CD14-positive monocyte (primary cell): ENCODE data around the gene PEAK1. TPM values are rescaled to one million over a fixed set of nuclear protein-coding genes. Genes with fewer than 3 reads are reported as not detected.

ENCODE experiments used
- DNase-seq, 3 donors: peaks; one replicate each; pipeline ENCODE4 v3.0.0-alpha.2; 2011 to 2022
- H2AFZ ChIP-seq: 2 replicates; pipeline ENCODE4 v1.6.0; 2012; ENCODE audit warnings: mild to moderate bottlenecking, low read depth, low read length, inconsistent platforms; ENCODE audit not compliant: insufficient read depth, poor library complexity, severe bottlenecking
- H3K27ac ChIP-seq, 2 donors: 1 replicate in 1 of 2; 2 replicates in 1 of 2; pipeline ENCODE4 v1.5.1; 2012 to 2013; ENCODE audit warnings: low read length in 2 of 2, control low read depth in 1 of 2, inconsistent platforms in 1 of 2, low read depth in 1 of 2, mild to moderate bottlenecking in 1 of 2
- H3K27me3 ChIP-seq, 2 donors: one replicate each; pipeline versions ENCODE4 v1.6.0 to v1.6.1; 2011 to 2013; ENCODE audit warnings: low read length in 2 of 2; ENCODE audit not compliant: control insufficient read depth in 2 of 2, insufficient read depth in 2 of 2
- H3K36me3 ChIP-seq, 2 donors: replicated peaks in 1 of 2; 1 replicate in 1 of 2; 2 replicates in 1 of 2; pipeline versions ENCODE4 v1.5.1 to v1.6.1; 2012 to 2013; ENCODE audit warnings: low read length in 2 of 2, control low read depth in 1 of 2, inconsistent platforms in 1 of 2, mild to moderate bottlenecking in 1 of 2; ENCODE audit not compliant: insufficient read depth in 2 of 2, control insufficient read depth in 1 of 2
- H3K4me1 ChIP-seq, 2 donors: 1 replicate in 1 of 2; 2 replicates in 1 of 2; pipeline versions ENCODE4 v1.5.1 to v1.6.1; 2012 to 2013; ENCODE audit warnings: low read length in 2 of 2, control low read depth in 1 of 2, inconsistent platforms in 1 of 2, mild to moderate bottlenecking in 1 of 2, moderate library complexity in 1 of 2; ENCODE audit not compliant: insufficient read depth in 2 of 2, control insufficient read depth in 1 of 2
- H3K4me2 ChIP-seq: replicated peaks from 2 replicates; pipeline ENCODE3; 2012; ENCODE audit warnings: low read length, moderate library complexity, mild to moderate bottlenecking; ENCODE audit not compliant: poor library complexity, severe bottlenecking; ENCODE audit errors: extremely low read depth
- H3K4me3 ChIP-seq, 3 experiments: fragments of 200-600 bp in 1 of 3; sonication (generic) in 1 of 3; replicated peaks in 1 of 3; 1 replicate in 2 of 3; 2 replicates in 1 of 3; pipeline ENCODE4 v1.5.1; 2011 to 2013; ENCODE audit warnings: low read length in 3 of 3, mild to moderate bottlenecking in 3 of 3, control low read depth in 2 of 3, low read depth in 2 of 3, inconsistent platforms in 1 of 3, moderate library complexity in 1 of 3
- H3K79me2 ChIP-seq: 2 replicates; pipeline ENCODE4 v1.6.0; 2012; ENCODE audit warnings: mild to moderate bottlenecking, control low read depth, inconsistent platforms, low read length, moderate library complexity; ENCODE audit not compliant: insufficient read depth
- H3K9ac ChIP-seq: 2 replicates; pipeline ENCODE4 v1.6.0; 2017; ENCODE audit warnings: low read length, mild to moderate bottlenecking; ENCODE audit not compliant: insufficient read depth, poor library complexity, severe bottlenecking
- H3K9me3 ChIP-seq, 2 donors: replicated peaks in 1 of 2; 1 replicate in 1 of 2; 2 replicates in 1 of 2; pipeline versions ENCODE4 v1.5.1 to v1.6.1; 2012 to 2013; ENCODE audit warnings: low read length in 2 of 2, control low read depth in 1 of 2; ENCODE audit not compliant: control insufficient read depth in 1 of 2, insufficient read depth in 1 of 2
- H4K20me1 ChIP-seq: 2 replicates; pipeline ENCODE4 v1.6.0; 2012; ENCODE audit warnings: mild to moderate bottlenecking, low read length, control low read depth, moderate library complexity; ENCODE audit not compliant: insufficient read depth
- H3K27ac Mint-ChIP-seq, 7 donors: one replicate each; pipeline ENCODE4 v1.8.0; 2020; ENCODE audit warnings: mild to moderate bottlenecking in 7 of 7, mixed read lengths in 7 of 7, moderate library complexity in 6 of 7, inconsistent platforms in 2 of 7
- H3K27me3 Mint-ChIP-seq, 3 donors: one replicate each; pipeline ENCODE4 v1.8.0; 2021 to 2022; ENCODE audit warnings: low read depth in 3 of 3, mild to moderate bottlenecking in 3 of 3, mixed read lengths in 3 of 3, moderate library complexity in 3 of 3, inconsistent platforms in 1 of 3
- H3K36me3 Mint-ChIP-seq, 2 donors: one replicate each; pipeline ENCODE4 v1.8.0; 2020; ENCODE audit warnings: mixed read lengths in 2 of 2, inconsistent platforms in 1 of 2, mild to moderate bottlenecking in 1 of 2
- H3K4me1 Mint-ChIP-seq: one replicate; pipeline ENCODE4 v1.8.0; 2020; ENCODE audit warnings: mild to moderate bottlenecking, mixed read lengths
- H3K4me3 Mint-ChIP-seq, 2 donors: one replicate each; pipeline ENCODE4 v1.8.0; 2020; ENCODE audit warnings: mild to moderate bottlenecking in 2 of 2, mixed read lengths in 2 of 2, moderate library complexity in 1 of 2
- H3K9me3 Mint-ChIP-seq, 7 donors: one replicate each; pipeline ENCODE4 v1.8.0; 2020 to 2022; ENCODE audit warnings: mixed read lengths in 7 of 7, mild to moderate bottlenecking in 6 of 7, moderate library complexity in 6 of 7, inconsistent platforms in 2 of 7
- CTCF ChIP-seq: fragments of 200-600 bp; IDR thresholded peaks from one replicate; pipeline ENCODE4 v1.8.0; 2022; ENCODE audit warnings: antibody characterized with exemption, mild to moderate bottlenecking
- WGBS: methylation state at CpG from one replicate; pipeline ENCODE4 v1.1.5; 2013; ENCODE audit warnings: missing lambda C conversion rate; ENCODE audit not compliant: insufficient coverage; 5-methylcytosine and 5-hydroxymethylcytosine counted together
- intact Hi-C, 2 donors: fragments of 100-400 bp; cut with micrococcal nuclease; formaldehyde crosslinking; loops; one replicate each; pipeline versions ENCODE4 v1.15.0 to v1.15.1; 2023
- polyA plus RNA-seq, 3 donors: library from polyadenylated mRNA; depleted of rRNA in 1 of 3; unstranded in 2 of 3; stranded (reverse) in 1 of 3; fragments of 300-500 nt in 2 of 3; fragments of >200 nt in 1 of 3; fragmentation: Illumina TruSeq in 2 of 3; gene quantifications; 1 replicate in 2 of 3; 2 replicates in 1 of 3; pipeline ENCODE4 v1.2.3, GENCODE V29; 2012 to 2021

PEAK1 gene
- polyA plus RNA-seq, 3 donors = 0.85 to 8.7 (median 1.1) TPM

GRCh38 chr15:77440378-77440999, 20.6 kb upstream of the PEAK1 start:
- no peak overlapping the region for H2AFZ ChIP-seq
- H3K4me3 ChIP-seq = no peak overlapping the region
- H3K36me3 ChIP-seq = no peaks in the 10 kb centered on the region
- no peak overlapping the region for H3K9ac ChIP-seq
- Mint-ChIP-seq H3K4me3 (no peak overlapping the region), H3K9me3 (peaks cover 0 to 2% (median 0%) of the 10 kb centered on the region in 7 donors), H3K27me3 (peaks cover 0 to 2% (median 0%) of the 10 kb centered on the region in 3 donors), H3K27ac (no peak overlapping the region), H3K4me1 (peaks cover 17% of the 10 kb centered on the region), H3K36me3 (peaks cover 6 to 10% of the 10 kb centered on the region in 2 donors)
- no peaks in the 10 kb centered on the region for H3K9me3 ChIP-seq
- no peaks in the 10 kb centered on the region for H3K27me3 ChIP-seq
- no peak overlapping the region for H3K27ac ChIP-seq
- no CpG with 5 or more reads among the region's 3 CpGs for WGBS
- no peaks in the 10 kb centered on the region for H3K4me1 ChIP-seq
- intact Hi-C loops = no loop called here
- H4K20me1 ChIP-seq = peaks cover 26% of the 10 kb centered on the region
- TF ChIP-seq CTCF = no peak
- no peak for DNase-seq
- H3K79me2 ChIP-seq = peaks cover 26% of the 10 kb centered on the region
- H3K4me2 ChIP-seq = no peak overlapping the region

DNA sequence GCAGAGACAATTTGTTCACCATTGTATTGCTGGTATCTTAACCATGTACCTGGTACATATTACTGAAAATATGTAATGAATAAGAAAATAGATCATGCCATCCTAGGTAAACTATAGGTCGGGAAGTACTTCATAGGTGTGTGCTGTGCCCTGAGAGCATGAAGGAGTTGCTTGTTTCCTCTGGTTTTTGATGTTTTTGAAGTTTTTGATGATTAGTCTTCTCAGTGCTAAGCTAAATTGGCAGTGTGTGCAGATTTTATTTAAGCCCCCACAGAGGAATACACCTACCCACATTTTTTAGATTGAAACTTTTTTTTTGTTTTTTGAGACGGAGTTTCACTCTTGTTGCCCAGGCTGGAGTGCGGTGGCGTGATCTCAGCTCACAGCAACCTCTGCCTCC, 17.4 kb upstream of the PEAK1 start:
- Histone ChIP-seq H3K36me3 (no peaks in the 10 kb centered on the region), H2AFZ (no peak overlapping the region), H3K27me3 (no peaks in the 10 kb centered on the region), H3K9ac (no peak overlapping the region), H3K79me2 (peaks cover 9% of the 10 kb centered on the region), H3K9me3 (no peaks in the 10 kb centered on the region), H3K4me2 (no peak overlapping the region), H3K4me1 (no peaks in the 10 kb centered on the region), H3K4me3 (no peak overlapping the region), H4K20me1 (peaks cover 20% of the 10 kb centered on the region), H3K27ac (no peak overlapping the region)
- peaks cover 6 to 7% of the 10 kb centered on the region in 2 donors for H3K36me3 Mint-ChIP-seq
- H3K27ac Mint-ChIP-seq = no peak overlapping the region
- intact Hi-C loops = no loop called here
- no peak overlapping the region for H3K4me3 Mint-ChIP-seq
- no peak for TF ChIP-seq CTCF
- peaks cover 0 to 2% (median 0%) of the 10 kb centered on the region in 7 donors for H3K9me3 Mint-ChIP-seq
- peaks cover 0 to 2% (median 0%) of the 10 kb centered on the region in 3 donors for H3K27me3 Mint-ChIP-seq
- WGBS = 80% methylated on average over 1 of the region's 4 CpGs
- peaks cover 13% of the 10 kb centered on the region for H3K4me1 Mint-ChIP-seq
- no peak for DNase-seq
